ENCODE measurements around the gene TFPT.

- TF ChIP-seq CTCF (IDR thresholded peaks at IDR 0.05) (no peak), POLR2A (IDR thresholded peaks at IDR 0.05) (no peak), POLR2AphosphoS5 (IDR thresholded peaks at IDR 0.05) (no peak)
Measured at GRCh38 chr19:54063350-54064116, 51.9 kb downstream of the TFPT start, which contains the start of gene VSTM1.
